HL-60 (cell line): Measurements from ENCODE around the gene RBM42.

Experiments used
- CTCF ChIP-seq: IDR thresholded peaks from one replicate; pipeline ENCODE4 v1.5.1; 2011; ENCODE audit warnings: low read length, control low read depth, inconsistent platforms; ENCODE audit not compliant: insufficient read depth
- GABPA ChIP-seq: IDR thresholded peaks from 2 replicates; pipeline ENCODE4 v1.6.1; 2012; ENCODE audit warnings: low read depth
- POLR2AphosphoS5 ChIP-seq: IDR thresholded peaks from 2 replicates; pipeline ENCODE4 v1.6.1; 2012; ENCODE audit warnings: low read depth
- REST ChIP-seq: IDR thresholded peaks from 2 replicates; pipeline ENCODE4 v1.6.1; 2012; ENCODE audit warnings: low read depth; ENCODE audit not compliant: insufficient replicate concordance
- SPI1 ChIP-seq: IDR thresholded peaks from 2 replicates; pipeline ENCODE4 v1.6.1; 2012; ENCODE audit warnings: low read depth, mild to moderate bottlenecking, borderline replicate concordance

GRCh38 chr19:35656700-35657099 is 27.9 kb downstream of the RBM42 start:
- TF ChIP-seq POLR2AphosphoS5 (no peak), CTCF (no peak), REST (no peak), SPI1 (no peak), GABPA (no peak)
